Esophagus muscularis mucosa (tissue), 3 donors: ENCODE data around the gene MDFIC.

Source experiments
- CTCF ChIP-seq, 3 experiments: fragments of 200-600 bp in 2 of 3; fragments of 450-650 bp in 1 of 3; sonication (generic) in 2 of 3; IDR thresholded peaks; one replicate each; pipeline ENCODE4 v1.5.1; 2017 to 2019; ENCODE audit warnings: antibody characterized with exemption in 3 of 3, mild to moderate bottlenecking in 2 of 3, moderate library complexity in 1 of 3
- EP300 ChIP-seq: sonication (generic); formaldehyde crosslinking; IDR thresholded peaks from one replicate; pipeline ENCODE4 v1.6.1; 2017; ENCODE audit warnings: antibody characterized with exemption

GRCh38 chr7:114988755-114989375, 67.0 kb downstream of the MDFIC start:
- TF ChIP-seq CTCF (IDR thresholded peaks at IDR 0.05), result no peak
- TF ChIP-seq EP300, result no peak
